ENCODE measurements around the gene PIBF1.

DNA sequence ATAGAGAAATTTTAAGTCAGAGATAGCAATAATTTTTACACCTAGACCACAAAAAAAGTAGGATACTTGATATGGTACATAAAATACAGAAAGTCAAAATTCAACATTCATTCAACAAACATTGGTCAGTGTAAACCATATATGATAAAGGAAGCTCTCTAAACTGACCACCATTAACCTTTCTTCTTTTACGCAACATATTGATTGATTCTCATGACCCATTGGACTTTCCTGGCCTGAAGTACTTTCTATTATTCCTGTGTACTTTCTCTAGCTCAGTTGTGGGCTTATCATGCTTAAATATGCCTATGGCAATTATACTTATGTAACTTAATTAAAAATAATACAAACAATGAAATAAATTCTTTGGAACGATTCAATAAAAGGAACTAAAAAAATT lies 10.7 kb downstream of the PIBF1 start:
- TF ChIP-seq, protein P1, sequence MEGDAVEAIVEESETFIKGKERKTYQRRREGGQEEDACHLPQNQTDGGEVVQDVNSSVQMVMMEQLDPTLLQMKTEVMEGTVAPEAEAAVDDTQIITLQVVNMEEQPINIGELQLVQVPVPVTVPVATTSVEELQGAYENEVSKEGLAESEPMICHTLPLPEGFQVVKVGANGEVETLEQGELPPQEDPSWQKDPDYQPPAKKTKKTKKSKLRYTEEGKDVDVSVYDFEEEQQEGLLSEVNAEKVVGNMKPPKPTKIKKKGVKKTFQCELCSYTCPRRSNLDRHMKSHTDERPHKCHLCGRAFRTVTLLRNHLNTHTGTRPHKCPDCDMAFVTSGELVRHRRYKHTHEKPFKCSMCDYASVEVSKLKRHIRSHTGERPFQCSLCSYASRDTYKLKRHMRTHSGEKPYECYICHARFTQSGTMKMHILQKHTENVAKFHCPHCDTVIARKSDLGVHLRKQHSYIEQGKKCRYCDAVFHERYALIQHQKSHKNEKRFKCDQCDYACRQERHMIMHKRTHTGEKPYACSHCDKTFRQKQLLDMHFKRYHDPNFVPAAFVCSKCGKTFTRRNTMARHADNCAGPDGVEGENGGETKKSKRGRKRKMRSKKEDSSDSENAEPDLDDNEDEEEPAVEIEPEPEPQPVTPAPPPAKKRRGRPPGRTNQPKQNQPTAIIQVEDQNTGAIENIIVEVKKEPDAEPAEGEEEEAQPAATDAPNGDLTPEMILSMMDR (IDR thresholded peaks at IDR 0.05), result no peak
- TF ChIP-seq POLR2A (IDR thresholded peaks at IDR 0.05), result no peak
